ENCODE measurements around the gene GANAB. TPM values are rescaled to one million over a fixed set of nuclear protein-coding genes. Genes with fewer than 3 reads are reported as not detected.

The GANAB gene
- total and polyA plus RNA-seq, 2 of the 13 experiments (the other 11 are each of a cell fraction or from before 2014, with no cell fraction given): 99.5 to 234 TPM

DNA sequence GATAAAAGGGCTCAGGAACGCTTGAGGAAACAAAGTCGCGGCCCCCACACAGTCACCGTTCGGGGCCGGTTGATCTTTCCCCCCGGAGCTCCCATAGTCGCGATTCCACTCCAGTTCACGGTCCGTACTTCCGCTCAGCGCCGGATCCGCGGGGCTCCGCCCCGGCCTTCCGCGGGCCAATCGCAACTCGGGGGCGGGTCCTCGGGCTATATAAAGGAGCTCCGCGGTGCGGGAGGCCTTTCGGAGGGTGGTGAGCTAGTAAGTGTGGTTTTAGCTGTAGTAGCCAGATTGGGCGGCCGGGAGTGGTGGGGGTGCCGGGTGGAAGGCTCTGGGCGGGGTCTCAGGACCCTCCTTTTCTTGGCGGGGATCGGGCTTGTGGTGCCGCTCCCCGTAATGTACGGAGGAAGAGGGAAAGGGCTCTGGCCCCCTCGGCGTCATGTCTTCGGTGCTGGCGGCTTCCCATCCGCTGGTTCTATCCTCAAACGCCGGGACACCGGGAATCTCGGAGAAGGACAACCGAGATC is 18.7 kb upstream of the GANAB start, which contains the start of the genes C11orf98 and CSKMT (continued):
- no peak for TF ChIP-seq LRRFIP1 (CRISPR knock-in tag; conservative IDR thresholded peaks at IDR 0.05)
- no peak for TF ChIP-seq ZNF251 (CRISPR knock-in tag; IDR thresholded peaks at IDR 0.05)
- TF ChIP-seq, protein P1, sequence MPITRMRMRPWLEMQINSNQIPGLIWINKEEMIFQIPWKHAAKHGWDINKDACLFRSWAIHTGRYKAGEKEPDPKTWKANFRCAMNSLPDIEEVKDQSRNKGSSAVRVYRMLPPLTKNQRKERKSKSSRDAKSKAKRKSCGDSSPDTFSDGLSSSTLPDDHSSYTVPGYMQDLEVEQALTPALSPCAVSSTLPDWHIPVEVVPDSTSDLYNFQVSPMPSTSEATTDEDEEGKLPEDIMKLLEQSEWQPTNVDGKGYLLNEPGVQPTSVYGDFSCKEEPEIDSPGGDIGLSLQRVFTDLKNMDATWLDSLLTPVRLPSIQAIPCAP (CRISPR knock-in tag; IDR thresholded peaks at IDR 0.05; ENCODE audit: low read depth): no peak
- TF ChIP-seq ZNF770 (CRISPR knock-in tag; IDR thresholded peaks at IDR 0.05): peak; percentile 53
- peak; percentile 88 for TF ChIP-seq ELF1 (CRISPR knock-in tag; IDR thresholded peaks at IDR 0.05)
- no peak for TF ChIP-seq NFE2L1 (CRISPR knock-in tag; IDR thresholded peaks at IDR 0.05; ENCODE audit: borderline replicate concordance)
- TF ChIP-seq ZNF263 (CRISPR knock-in tag; IDR thresholded peaks at IDR 0.05): no peak
- peak; percentile 11; the same call in 1 of the 2 replicates for TF ChIP-seq ZNF281 (CRISPR knock-in tag; IDR thresholded peaks at IDR 0.05; ENCODE audit: borderline replicate concordance)
- TF ChIP-seq GATA4 (IDR thresholded peaks at IDR 0.05; ENCODE audit: borderline replicate concordance, low read depth): peak; percentile 94
- peak; percentile 96 for TF ChIP-seq YEATS2 (CRISPR knock-in tag; IDR thresholded peaks at IDR 0.05; ENCODE audit: borderline replicate concordance)
- no peak for TF ChIP-seq ZFP90 (CRISPR knock-in tag; IDR thresholded peaks at IDR 0.05; ENCODE audit: borderline replicate concordance)
- peak; percentile 35; the same call in 1 of the 2 replicates for TF ChIP-seq SP5 (CRISPR knock-in tag; IDR thresholded peaks at IDR 0.05; ENCODE audit: borderline replicate concordance, low read depth)
- TF ChIP-seq NKX3-1 (CRISPR knock-in tag; IDR thresholded peaks at IDR 0.05): peak; percentile 73
- no peak for TF ChIP-seq CSRNP2 (CRISPR knock-in tag; conservative IDR thresholded peaks at IDR 0.05; ENCODE audit: low read depth)
- TF ChIP-seq PAXIP1 (CRISPR knock-in tag; conservative IDR thresholded peaks at IDR 0.05): 0 out of 2 replicates have a peak, but pooled peaks have one; percentile 21
- peak; percentile 84 for TF ChIP-seq ZNF792 (CRISPR knock-in tag; IDR thresholded peaks at IDR 0.05)
